Renal cortex interstitium (tissue), 11 donors: ENCODE measurements around the gene EIF2A. TPM values are rescaled to one million over a fixed set of nuclear protein-coding genes. Genes with fewer than 3 reads are reported as not detected.
"Not testable (repeated sequence)": the region's sequence is repeated elsewhere in the genome, so short reads cannot be mapped to it uniquely, and the experiment has no call there.

Source experiments
- DNase-seq, 11 donors: peaks; one replicate each; pipeline ENCODE4 v3.0.0-alpha.2; 2013; ENCODE audit warnings: low read depth in 9 of 11, low spot score in 4 of 11; ENCODE audit errors: extremely low read depth in 1 of 11
- polyA plus RNA-seq, 3 donors: library from polyadenylated mRNA; unstranded; fragments of 120-200 nt; gene quantifications; one replicate each; pipeline ENCODE4 v1.2.1, GENCODE V29; 2013; ENCODE audit not compliant: insufficient read length in 3 of 3

EIF2A gene
- polyA plus RNA-seq, 3 donors, result 133 to 189 (median 185) TPM

- DNase-seq, result no peak
Measured at GRCh38 chr3:150582620-150583019, 36.0 kb downstream of the EIF2A start.

GRCh38 chr3:150583028-150583427, 36.4 kb downstream of the EIF2A start:
- no peak for DNase-seq

- no peak for DNase-seq
Measured at GRCh38 chr3:150588027-150588830, 41.6 kb downstream of the EIF2A start.

- no peak for DNase-seq
Measured at GRCh38 chr3:150589759-150590158, 43.2 kb downstream of the EIF2A start.

GRCh38 chr3:150594150-150594549, 47.6 kb downstream of the EIF2A start:
- no peak for DNase-seq

- no peak for DNase-seq
Measured at GRCh38 chr3:150597646-150598045, 51.1 kb downstream of the EIF2A start.

- no peak for DNase-seq
Measured at GRCh38 chr3:150599611-150600297, 53.2 kb downstream of the EIF2A start.

- not testable (repeated sequence) for DNase-seq
Measured at GRCh38 chr3:150600647-150601530, 54.3 kb downstream of the EIF2A start.

GRCh38 chr3:150602426-150603152, 56.0 kb downstream of the EIF2A start:
- DNase-seq, result no peak

GRCh38 chr3:150603153-150603979, 56.8 kb downstream of the EIF2A start, which contains the start of gene SELENOT:
SELENOT (plus strand) TSS chr3:150603321; CDS start chr3:150603363, 42 bp downstream.
- DNase-seq, result peak; percentile 91 to 96 (median 93)

- peak in 2 of 11 donors; percentile 11 to 25 for DNase-seq
Measured at GRCh38 chr3:150603980-150604319, 57.4 kb downstream of the EIF2A start.

- DNase-seq, result no peak
Measured at GRCh38 chr3:150605998-150606641, 59.5 kb downstream of the EIF2A start.

- no peak for DNase-seq
Measured at GRCh38 chr3:150607267-150608065, 60.9 kb downstream of the EIF2A start.

GRCh38 chr3:150609988-150610387, 63.4 kb downstream of the EIF2A start:
- no peak for DNase-seq

- no peak for DNase-seq
Measured at GRCh38 chr3:150610785-150611184, 64.2 kb downstream of the EIF2A start.

GRCh38 chr3:150611666-150612065, 65.1 kb downstream of the EIF2A start:
- DNase-seq, result no peak

GRCh38 chr3:150612494-150612893, 65.9 kb downstream of the EIF2A start:
- DNase-seq, result no peak
